GM12873 (cell line): Measurements from ENCODE around the gene TBCC.

Experiments
- CTCF ChIP-seq: IDR thresholded peaks from 2 replicates; pipeline ENCODE4 v1.5.1; 2012; ENCODE audit warnings: low read depth, mild to moderate bottlenecking, moderate library complexity, low read length, control low read depth; ENCODE audit not compliant: insufficient read depth; ENCODE audit errors: missing control alignments

TBCC gene

GRCh38 chr6:42766163-42766670, 20.3 kb upstream of the TBCC start:
- TF ChIP-seq CTCF, result no peak

GRCh38 chr6:42764911-42765648, 19.2 kb upstream of the TBCC start:
- no peak for TF ChIP-seq CTCF

- no peak for TF ChIP-seq CTCF
Measured at GRCh38 chr6:42762950-42763349, 17.0 kb upstream of the TBCC start.

- no peak for TF ChIP-seq CTCF
Measured at GRCh38 chr6:42762426-42762859, 16.5 kb upstream of the TBCC start.

GRCh38 chr6:42761287-42762067, 15.6 kb upstream of the TBCC start:
- TF ChIP-seq CTCF, result no peak

- TF ChIP-seq CTCF, result no peak
Measured at GRCh38 chr6:42758756-42759430, 13.0 kb upstream of the TBCC start.

- TF ChIP-seq CTCF, result no peak
Measured at GRCh38 chr6:42756722-42757121, 10.8 kb upstream of the TBCC start.
